OCI-LY3 (cell line): ENCODE data around the gene MEIG1.
"Not testable (repeated sequence)": the region's sequence is repeated elsewhere in the genome, so short reads cannot be mapped to it uniquely, and the experiment has no call there.

ENCODE experiments used
- H2AFZ ChIP-seq: fragments of 200-600, 300-600 bp; shearing (Covaris generic); 2 replicates; pipeline ENCODE4 v1.6.0; 2014; ENCODE audit warnings: antibody characterized with exemption, low read depth, low read length
- H3K27ac ChIP-seq: fragments of 200-600, 300-600 bp; sonication (generic); 2 replicates; pipeline ENCODE4 v1.5.1; 2014; ENCODE audit warnings: mild to moderate bottlenecking, low read length, moderate library complexity, mixed read lengths
- H3K27me3 ChIP-seq: fragments of 200-600, 300-600 bp; sonication (generic); 2 replicates; pipeline ENCODE4 v1.6.1; 2014; ENCODE audit warnings: low read depth, low read length, mixed read lengths
- H3K36me3 ChIP-seq: fragments of 200-600, 300-600 bp; sonication (generic); replicated peaks from 2 replicates; pipeline ENCODE3; 2014; ENCODE audit warnings: low read depth, low read length, mixed read lengths
- H3K4me1 ChIP-seq: fragments of 300-600, 200-600 bp; sonication (generic); 2 replicates; pipeline ENCODE4 v1.6.1; 2014; ENCODE audit warnings: low read length, mixed read lengths
- H3K4me2 ChIP-seq: fragments of 200-600, 300-600 bp; sonication (generic); 2 replicates; pipeline ENCODE4 v1.6.1; 2014; ENCODE audit warnings: low read length, mixed read lengths
- H3K4me3 ChIP-seq: fragments of 300-600, 200-600 bp; sonication (generic); 2 replicates; pipeline ENCODE4 v1.5.1; 2014; ENCODE audit warnings: antibody characterized with exemption, mild to moderate bottlenecking, low read length, moderate library complexity
- H3K79me2 ChIP-seq: fragments of 300-600, 200-600 bp; shearing (Covaris generic); 2 replicates; pipeline ENCODE4 v1.6.1; 2014; ENCODE audit warnings: mild to moderate bottlenecking, low read length, mixed read lengths
- H3K9ac ChIP-seq: fragments of 300-600, 200-600 bp; shearing (Covaris generic); 2 replicates; pipeline ENCODE4 v1.6.0; 2014; ENCODE audit warnings: mild to moderate bottlenecking, low read length, moderate library complexity
- H3K9me3 ChIP-seq: fragments of 200-600, 300-600 bp; shearing (Covaris generic); 2 replicates; pipeline ENCODE4 v1.6.1; 2014; ENCODE audit warnings: low read length, mixed read lengths; ENCODE audit not compliant: insufficient read depth
- H4K20me1 ChIP-seq: fragments of 200-600, 300-600 bp; sonication (generic); 2 replicates; pipeline ENCODE4 v1.6.1; 2016; ENCODE audit warnings: low read length, mixed read lengths; ENCODE audit not compliant: insufficient read depth
- CTCF ChIP-seq: fragments of 200-600, 300-600 bp; sonication (generic); IDR thresholded peaks from 2 replicates; pipeline ENCODE4 v1.5.1; 2014; ENCODE audit warnings: antibody characterized with exemption, low read length, low read depth
- EZH2phosphoT487 ChIP-seq: fragments of 200-600 bp; shearing (Covaris generic); IDR thresholded peaks from 2 replicates; pipeline ENCODE4 v1.6.1; 2018; ENCODE audit warnings: antibody characterized with exemption, mixed run types, low read depth

The MEIG1 gene

GRCh38 chr10:14926061-14926470 is 33.1 kb upstream of the MEIG1 start:
- Histone ChIP-seq H2AFZ (no peak overlapping the region), H4K20me1 (0 out of 2 replicates have a peak, but pooled peaks cover 3% of the 10 kb centered on the region), H3K27me3 (no peaks in the 10 kb centered on the region), H3K36me3 (peaks cover 38% of the 10 kb centered on the region), H3K4me3 (no peak overlapping the region; the same call in 1 of the 2 replicates), H3K9ac (no peak overlapping the region), H3K4me2 (peak overlapping the region; percentile 79), H3K4me1 (peaks cover 24% of the 10 kb centered on the region), H3K27ac (peak overlapping the region; percentile 83), H3K9me3 (no peaks in the 10 kb centered on the region), H3K79me2 (no peaks in the 10 kb centered on the region)
- no peak for TF ChIP-seq EZH2phosphoT487
- no peak for TF ChIP-seq CTCF

- TF ChIP-seq EZH2phosphoT487, result no peak
- no peak for TF ChIP-seq CTCF
- H3K27me3 ChIP-seq, result no peaks in the 10 kb centered on the region
- H4K20me1 ChIP-seq, result 0 out of 2 replicates have a peak, but pooled peaks cover 3% of the 10 kb centered on the region
- peak overlapping the region; percentile 79 for H3K4me2 ChIP-seq
- H3K36me3 ChIP-seq, result peaks cover 35% of the 10 kb centered on the region
- H3K9ac ChIP-seq, result peak overlapping the region; percentile 4; the same call in 1 of the 2 replicates
- H3K79me2 ChIP-seq, result no peaks in the 10 kb centered on the region
- peak overlapping the region; percentile 60 for H3K4me3 ChIP-seq
- peaks cover 24% of the 10 kb centered on the region for H3K4me1 ChIP-seq
- H3K27ac ChIP-seq, result peak overlapping the region; percentile 83
- no peaks in the 10 kb centered on the region for H3K9me3 ChIP-seq
- H2AFZ ChIP-seq, result no peak overlapping the region
These were observed 32.3 kb upstream of the MEIG1 start for GRCh38 chr10:14926722-14927416.

- no peak overlapping the region for H3K4me3 ChIP-seq
- H2AFZ ChIP-seq, result no peak overlapping the region
- H3K4me1 ChIP-seq, result peaks cover 22% of the 10 kb centered on the region
- H3K27ac ChIP-seq, result no peak overlapping the region
- no peak for TF ChIP-seq CTCF
- TF ChIP-seq EZH2phosphoT487, result no peak
- no peaks in the 10 kb centered on the region for H3K9me3 ChIP-seq
- H3K27me3 ChIP-seq, result no peaks in the 10 kb centered on the region
- 0 out of 2 replicates have a peak, but pooled peaks cover 3% of the 10 kb centered on the region for H4K20me1 ChIP-seq
- H3K36me3 ChIP-seq, result peaks cover 16% of the 10 kb centered on the region
- no peak overlapping the region for H3K9ac ChIP-seq
- no peak overlapping the region for H3K4me2 ChIP-seq
- H3K79me2 ChIP-seq, result no peaks in the 10 kb centered on the region
These were observed 28.6 kb upstream of the MEIG1 start for GRCh38 chr10:14930610-14931009.

- Histone ChIP-seq H3K79me2 (no peaks in the 10 kb centered on the region), H3K4me1 (peaks cover 5% of the 10 kb centered on the region), H3K4me3 (no peak overlapping the region), H3K9me3 (no peaks in the 10 kb centered on the region), H2AFZ (no peak overlapping the region), H3K9ac (no peak overlapping the region), H3K36me3 (peaks cover 3% of the 10 kb centered on the region), H4K20me1 (no peaks in the 10 kb centered on the region), H3K27ac (no peak overlapping the region), H3K4me2 (no peak overlapping the region), H3K27me3 (no peaks in the 10 kb centered on the region)
- TF ChIP-seq EZH2phosphoT487 (no peak), CTCF (no peak)
These were observed 22.6 kb upstream of the MEIG1 start for GRCh38 chr10:14936584-14936983.

- not testable (repeated sequence) for H3K36me3 ChIP-seq, H3K27me3 ChIP-seq, H3K9me3 ChIP-seq, H3K4me3 ChIP-seq, H3K9ac ChIP-seq, H3K4me2 ChIP-seq, H3K79me2 ChIP-seq, H3K27ac ChIP-seq, H4K20me1 ChIP-seq, H2AFZ ChIP-seq
- peaks cover 18% of the 10 kb centered on the region for H3K4me1 ChIP-seq
These were observed 20.2 kb upstream of the MEIG1 start for GRCh38 chr10:14938971-14939370.

GRCh38 chr10:14942147-14942949 is 16.8 kb upstream of the MEIG1 start:
- not testable (repeated sequence) for H3K27ac ChIP-seq, H3K4me3 ChIP-seq, H3K9ac ChIP-seq, H3K9me3 ChIP-seq, H4K20me1 ChIP-seq, H3K36me3 ChIP-seq, H2AFZ ChIP-seq, H3K79me2 ChIP-seq, H3K27me3 ChIP-seq
- H3K4me1 ChIP-seq, result peaks cover 18% of the 10 kb centered on the region
- peak overlapping the region; percentile 53; the same call in 1 of the 2 replicates for H3K4me2 ChIP-seq
